SK-N-SH treated with all-trans-retinoic acid at 6 μM for 48 hours (cell line): ENCODE results near the gene DCP1B.
A peak's percentile ranks its signal among the peaks of the same experiment; 100 is the strongest.

Experiments
- ATAC-seq: fragments of 200-7000 bp; cut with Tn5 transposase; 3 replicates; pipeline ENCODE4 v1.9.1; 2020; ENCODE audit warnings: mild to moderate bottlenecking, moderate library complexity
- ARNTL ChIP-seq: fragments of 450-650 bp; formaldehyde crosslinking; IDR thresholded peaks from 2 replicates; pipeline ENCODE4 v1.5.0; 2020; ENCODE audit warnings: low read depth, mild to moderate bottlenecking, moderate library complexity, borderline replicate concordance
- BACH2 ChIP-seq: fragments of 250-450 bp; sonication (Bioruptor Pico); IDR thresholded peaks from 2 replicates; pipeline ENCODE4 v1.9.0; 2021; ENCODE audit warnings: mild to moderate bottlenecking, borderline replicate concordance
- CSDC2 ChIP-seq: fragments of 250-450 bp; sonication (Bioruptor Pico); IDR thresholded peaks from 2 replicates; pipeline ENCODE4 v1.5.0; 2020; ENCODE audit warnings: mild to moderate bottlenecking, moderate library complexity
- CSRNP3 ChIP-seq: fragments of 250-450 bp; sonication (Bioruptor Pico); IDR thresholded peaks from 2 replicates; pipeline ENCODE4 v1.5.1; 2021; ENCODE audit warnings: mild to moderate bottlenecking, moderate library complexity
- ESRRG ChIP-seq: fragments of 250-450 bp; sonication (Bioruptor Pico); IDR thresholded peaks from 2 replicates; pipeline ENCODE4 v1.6.1; 2021; ENCODE audit warnings: mild to moderate bottlenecking
- GLIS3 ChIP-seq: fragments of 250-450 bp; sonication (Bioruptor Pico); IDR thresholded peaks from 2 replicates; pipeline ENCODE4 v1.5.0; 2020; ENCODE audit warnings: mild to moderate bottlenecking, moderate library complexity
- ISL1 ChIP-seq: fragments of 250-450 bp; sonication (Bioruptor Pico); IDR thresholded peaks from 2 replicates; pipeline ENCODE4 v2.1.2; 2022; ENCODE audit warnings: mild to moderate bottlenecking, moderate library complexity
- OSR1 ChIP-seq: fragments of 250-450 bp; sonication (Bioruptor Pico); IDR thresholded peaks from 2 replicates; pipeline ENCODE4 v1.8.0; 2022; ENCODE audit warnings: moderate library complexity, mild to moderate bottlenecking, inconsistent platforms
- PATZ1 ChIP-seq: fragments of 250-450 bp; sonication (Bioruptor Pico); IDR thresholded peaks from 2 replicates; pipeline ENCODE4 v1.8.0; 2020; ENCODE audit warnings: mild to moderate bottlenecking, moderate library complexity, borderline replicate concordance
- POU6F1 ChIP-seq: fragments of 250-450 bp; sonication (Bioruptor Pico); IDR thresholded peaks from 2 replicates; pipeline ENCODE4 v1.8.0; 2021; ENCODE audit warnings: low read depth, mild to moderate bottlenecking, moderate library complexity, borderline replicate concordance
- PPARA ChIP-seq: fragments of 250-450 bp; sonication (Bioruptor Pico); IDR thresholded peaks from 2 replicates; pipeline ENCODE4 v1.5.0; 2020; ENCODE audit warnings: mild to moderate bottlenecking, borderline replicate concordance
- RARB ChIP-seq: fragments of 250-450 bp; sonication (Bioruptor Pico); IDR thresholded peaks from 2 replicates; pipeline ENCODE4 v1.8.0; 2021; ENCODE audit warnings: mild to moderate bottlenecking, moderate library complexity
- SNAI2 ChIP-seq: fragments of 250-450 bp; sonication (Bioruptor Pico); IDR thresholded peaks from 2 replicates; pipeline ENCODE4 v1.5.0; 2020; ENCODE audit warnings: mild to moderate bottlenecking, moderate library complexity
- TCF4 ChIP-seq: fragments of 250-450 bp; sonication (Bioruptor Pico); IDR thresholded peaks from 2 replicates; pipeline ENCODE4 v1.8.0; 2021; ENCODE audit warnings: mild to moderate bottlenecking, moderate library complexity, borderline replicate concordance
- TOX ChIP-seq: fragments of 250-450 bp; sonication (Bioruptor Pico); IDR thresholded peaks from 2 replicates; pipeline ENCODE4 v1.8.0; 2021; ENCODE audit warnings: mild to moderate bottlenecking, moderate library complexity, borderline replicate concordance
- TSHZ2 ChIP-seq: fragments of 250-450 bp; sonication (Bioruptor Pico); IDR thresholded peaks from 2 replicates; pipeline ENCODE4 v1.5.0; 2020; ENCODE audit warnings: mild to moderate bottlenecking, moderate library complexity
- ZC3H10 ChIP-seq: fragments of 250-450 bp; sonication (Bioruptor Pico); IDR thresholded peaks from 2 replicates; pipeline ENCODE4 v1.5.1; 2021; ENCODE audit warnings: mild to moderate bottlenecking, moderate library complexity
- ZFP3 ChIP-seq: fragments of 250-450 bp; sonication (Bioruptor Pico); IDR thresholded peaks from 2 replicates; pipeline ENCODE4 v1.5.0; 2020; ENCODE audit warnings: mild to moderate bottlenecking, moderate library complexity
- ZFP30 ChIP-seq: fragments of 450-650 bp; formaldehyde crosslinking; IDR thresholded peaks from 2 replicates; pipeline ENCODE4 v1.5.0; 2022; ENCODE audit warnings: mild to moderate bottlenecking, moderate library complexity
- ZNF565 ChIP-seq: fragments of 450-650 bp; formaldehyde crosslinking; conservative IDR thresholded peaks from 2 replicates; pipeline ENCODE4 v1.5.0; 2020; ENCODE audit warnings: low read depth, mild to moderate bottlenecking, moderate library complexity
- ZNF70 ChIP-seq: fragments of 450-650 bp; formaldehyde crosslinking; IDR thresholded peaks from 2 replicates; pipeline ENCODE4 v1.5.0; 2020; ENCODE audit warnings: mild to moderate bottlenecking, moderate library complexity
- ZNF8 ChIP-seq: fragments of 450-650 bp; formaldehyde crosslinking; IDR thresholded peaks from 2 replicates; pipeline ENCODE4 v1.5.0; 2020; ENCODE audit warnings: mild to moderate bottlenecking, moderate library complexity

Gene DCP1B

GRCh38 chr12:1972260-1972659, 32.0 kb downstream of the DCP1B start:
- no peak for TF ChIP-seq ZFP3 (CRISPR knock-in tag)
- TF ChIP-seq ISL1: peak; percentile 21; the same call in 1 of the 2 replicates
- no peak for TF ChIP-seq BACH2 (CRISPR knock-in tag)
- peak; percentile 66 for ATAC-seq

GRCh38 chr12:1970331-1970900, 33.8 kb downstream of the DCP1B start:
- TF ChIP-seq ARNTL (no peak), PATZ1 (CRISPR knock-in tag) (no peak), ZFP30 (no peak), RARB (CRISPR knock-in tag) (no peak), ZNF565 (CRISPR knock-in tag) (no peak), BACH2 (CRISPR knock-in tag) (no peak), CSRNP3 (CRISPR knock-in tag) (no peak), POU6F1 (no peak), TOX (CRISPR knock-in tag) (no peak), ZNF70 (CRISPR knock-in tag) (no peak), ZFP3 (CRISPR knock-in tag) (no peak), SNAI2 (CRISPR knock-in tag) (no peak), CSDC2 (CRISPR knock-in tag) (no peak), ZNF8 (CRISPR knock-in tag) (no peak), PPARA (CRISPR knock-in tag) (no peak), ESRRG (CRISPR knock-in tag) (no peak), GLIS3 (no peak), ISL1 (no peak), TSHZ2 (CRISPR knock-in tag) (no peak), ZC3H10 (CRISPR knock-in tag) (no peak)
- ATAC-seq: no peak

- ATAC-seq: no peak
- TF ChIP-seq ZFP3 (CRISPR knock-in tag) (no peak), CSDC2 (CRISPR knock-in tag) (no peak), SNAI2 (CRISPR knock-in tag) (no peak), TCF4 (CRISPR knock-in tag) (no peak), PATZ1 (CRISPR knock-in tag) (no peak), ZNF8 (CRISPR knock-in tag) (no peak), GLIS3 (no peak), TSHZ2 (CRISPR knock-in tag) (no peak), ISL1 (no peak), ESRRG (CRISPR knock-in tag) (no peak), OSR1 (no peak), ZNF70 (CRISPR knock-in tag) (no peak), CSRNP3 (CRISPR knock-in tag) (no peak), BACH2 (CRISPR knock-in tag) (no peak)
Observed at GRCh38 chr12:1966561-1967226, 37.6 kb downstream of the DCP1B start.
